HG03442 (cell line): ENCODE results near the gene OR8S1.
"Not testable (repeated sequence)": the region's sequence is repeated elsewhere in the genome, so short reads cannot be mapped to it uniquely, and the experiment has no call there.

Experiments
- ATAC-seq: cut with Tn5 transposase; IDR thresholded peaks from one replicate; pipeline ENCODE4 v1.9.1; 2021; ENCODE audit warnings: mild to moderate bottlenecking, moderate library complexity; ENCODE audit not compliant: unreplicated experiment

Gene OR8S1, protein sequence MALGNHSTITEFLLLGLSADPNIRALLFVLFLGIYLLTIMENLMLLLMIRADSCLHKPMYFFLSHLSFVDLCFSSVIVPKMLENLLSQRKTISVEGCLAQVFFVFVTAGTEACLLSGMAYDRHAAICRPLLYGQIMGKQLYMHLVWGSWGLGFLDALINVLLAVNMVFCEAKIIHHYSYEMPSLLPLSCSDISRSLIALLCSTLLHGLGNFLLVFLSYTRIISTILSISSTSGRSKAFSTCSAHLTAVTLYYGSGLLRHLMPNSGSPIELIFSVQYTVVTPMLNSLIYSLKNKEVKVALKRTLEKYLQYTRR

GRCh38 chr12:48525332-48525731, at the start of gene OR8S1:
TSS of gene OR8S1 (plus strand) at chr12:48525632. CDS start at chr12:48525632, 0 bp downstream.
- ATAC-seq: no peak

DNA sequence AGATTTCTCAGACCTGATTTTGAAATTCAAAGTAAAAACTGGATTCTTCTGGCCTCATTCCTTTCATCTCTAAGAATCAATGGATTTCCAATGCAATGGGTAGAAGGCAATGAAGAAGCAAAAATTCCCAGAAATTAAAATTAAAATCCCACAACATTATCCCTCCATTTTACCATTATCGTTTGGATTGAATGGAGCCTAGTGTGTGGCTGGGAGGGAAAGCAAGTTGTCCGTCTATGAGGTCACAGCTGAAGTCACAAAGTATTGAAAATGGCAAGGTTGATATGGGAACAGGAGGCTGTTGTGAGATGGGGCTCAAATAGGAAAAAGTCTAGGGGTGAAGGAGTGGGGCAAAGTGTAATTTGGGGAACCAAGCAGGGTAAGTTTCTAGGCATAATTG, 43.2 kb upstream of the OR8S1 start, which contains the start of gene C12orf54:
C12orf54 (plus strand) TSS at position 301 of the 400 bp plus-strand sequence. CDS start 799 bp downstream, outside the sequence.
- no peak for ATAC-seq

GRCh38 chr12:48482930-48483329, 42.5 kb upstream of the OR8S1 start:
- ATAC-seq: no peak

GRCh38 chr12:48486261-48486660, 39.2 kb upstream of the OR8S1 start:
- no peak for ATAC-seq

DNA sequence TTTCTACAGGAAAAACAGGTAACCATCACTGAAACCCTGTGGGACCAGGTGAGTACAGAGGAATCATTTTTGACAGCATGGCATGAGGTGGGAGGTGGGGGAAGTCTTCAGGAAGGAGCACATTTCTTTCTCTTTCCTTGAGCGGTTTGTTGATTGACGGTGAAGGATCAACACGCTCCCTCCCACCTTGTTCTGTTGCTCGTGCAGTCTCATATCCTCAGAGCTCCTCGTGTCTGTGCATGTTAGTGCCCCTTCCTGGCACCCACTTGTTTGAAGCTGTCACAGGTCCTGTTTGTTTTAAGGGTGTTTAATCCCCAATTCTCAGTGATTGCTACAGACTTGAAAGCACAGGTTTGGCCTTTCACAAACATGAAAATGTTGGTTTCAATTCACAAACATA, 38.8 kb upstream of the OR8S1 start:
- ATAC-seq: no peak

DNA sequence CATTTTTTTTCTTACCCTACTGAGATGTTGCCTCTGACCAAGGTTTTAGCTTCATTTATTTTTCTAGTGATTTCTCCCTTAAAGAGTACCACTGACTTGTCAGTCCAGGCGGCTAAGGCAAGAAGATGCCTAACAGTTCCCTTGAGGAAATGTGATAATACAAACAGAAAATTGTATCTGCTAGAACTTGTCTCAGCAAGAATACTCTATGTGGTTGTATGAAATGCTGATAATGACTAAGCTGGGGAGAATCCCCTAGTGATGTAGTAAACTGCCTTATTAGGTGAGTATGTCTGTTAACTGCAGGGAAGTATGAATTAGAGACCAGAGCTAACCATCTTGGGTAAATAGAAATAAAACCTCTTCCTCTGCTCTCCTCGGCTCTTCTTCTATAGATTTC, 36.4 kb upstream of the OR8S1 start:
- ATAC-seq: peak; percentile 96

DNA sequence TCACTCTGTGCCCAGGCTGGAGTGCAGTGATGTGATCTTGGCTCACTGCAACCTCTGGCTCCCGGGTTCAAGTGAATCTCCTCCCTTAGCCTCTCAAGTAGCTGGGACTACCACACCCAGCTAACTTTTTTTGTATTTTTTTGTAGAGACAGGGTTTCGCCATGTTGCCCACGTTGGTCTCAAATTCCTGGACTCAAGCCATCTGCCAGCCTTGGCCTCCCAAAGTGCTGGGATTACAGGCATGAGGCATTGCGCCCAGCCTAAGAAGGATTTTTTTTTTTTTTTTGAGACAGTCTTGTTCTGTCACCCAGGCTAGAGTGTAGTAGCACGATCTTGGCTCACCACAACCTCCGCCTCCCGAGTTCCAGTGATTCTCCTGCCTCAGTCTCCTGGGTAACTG, 36.0 kb upstream of the OR8S1 start:
- not testable (repeated sequence) for ATAC-seq

DNA sequence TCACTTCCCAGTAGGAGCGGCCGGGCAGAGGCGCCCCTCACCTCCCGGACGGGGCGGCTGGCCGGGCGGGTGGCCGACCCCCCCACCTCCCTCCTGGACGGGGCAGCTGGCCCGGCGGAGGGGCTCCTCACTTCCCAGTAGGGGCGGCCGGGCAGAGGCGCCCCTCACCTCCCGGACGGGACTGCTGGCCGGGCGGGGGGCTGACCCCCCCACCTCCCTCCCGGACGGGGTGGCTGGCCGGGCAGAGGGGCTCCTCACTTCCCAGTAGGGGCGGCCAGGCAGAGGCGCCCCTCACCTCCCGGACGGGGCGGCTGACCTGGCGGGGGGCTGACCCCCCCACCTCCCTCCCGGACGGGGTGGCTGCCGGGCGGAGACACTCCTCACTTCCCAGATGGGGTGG, 25.2 kb upstream of the OR8S1 start:
- ATAC-seq: not testable (repeated sequence)

- ATAC-seq: not testable (repeated sequence)
Observed at GRCh38 chr12:48506836-48507235, 18.6 kb upstream of the OR8S1 start.

GRCh38 chr12:48508987-48509386, 16.4 kb upstream of the OR8S1 start:
- ATAC-seq: no peak

- ATAC-seq: no peak
Observed at GRCh38 chr12:48510111-48510510, 15.3 kb upstream of the OR8S1 start.

DNA sequence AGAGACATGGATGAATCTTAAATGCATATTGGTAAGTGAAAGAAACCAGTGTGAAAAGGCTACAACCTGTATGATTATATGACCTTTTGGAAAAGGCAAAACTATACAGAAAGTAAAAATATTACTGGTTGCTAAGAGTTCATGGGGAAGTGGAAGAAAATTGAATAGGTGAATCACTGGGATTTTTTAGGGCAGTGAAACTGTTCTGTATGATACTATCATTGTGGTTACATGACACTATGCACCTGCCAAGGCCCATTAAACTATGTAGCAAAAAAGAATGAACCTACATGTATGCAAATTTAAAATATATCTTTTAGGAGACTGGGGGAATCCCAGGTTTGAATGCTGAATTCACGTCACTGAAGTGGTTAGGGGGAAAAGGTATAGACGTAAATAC, 12.6 kb upstream of the OR8S1 start:
- peak; percentile 93 for ATAC-seq

- ATAC-seq: no peak
Observed at GRCh38 chr12:48514728-48515127, 10.7 kb upstream of the OR8S1 start.

GRCh38 chr12:48520381-48520780, 5.1 kb upstream of the OR8S1 start:
- not testable (repeated sequence) for ATAC-seq

DNA sequence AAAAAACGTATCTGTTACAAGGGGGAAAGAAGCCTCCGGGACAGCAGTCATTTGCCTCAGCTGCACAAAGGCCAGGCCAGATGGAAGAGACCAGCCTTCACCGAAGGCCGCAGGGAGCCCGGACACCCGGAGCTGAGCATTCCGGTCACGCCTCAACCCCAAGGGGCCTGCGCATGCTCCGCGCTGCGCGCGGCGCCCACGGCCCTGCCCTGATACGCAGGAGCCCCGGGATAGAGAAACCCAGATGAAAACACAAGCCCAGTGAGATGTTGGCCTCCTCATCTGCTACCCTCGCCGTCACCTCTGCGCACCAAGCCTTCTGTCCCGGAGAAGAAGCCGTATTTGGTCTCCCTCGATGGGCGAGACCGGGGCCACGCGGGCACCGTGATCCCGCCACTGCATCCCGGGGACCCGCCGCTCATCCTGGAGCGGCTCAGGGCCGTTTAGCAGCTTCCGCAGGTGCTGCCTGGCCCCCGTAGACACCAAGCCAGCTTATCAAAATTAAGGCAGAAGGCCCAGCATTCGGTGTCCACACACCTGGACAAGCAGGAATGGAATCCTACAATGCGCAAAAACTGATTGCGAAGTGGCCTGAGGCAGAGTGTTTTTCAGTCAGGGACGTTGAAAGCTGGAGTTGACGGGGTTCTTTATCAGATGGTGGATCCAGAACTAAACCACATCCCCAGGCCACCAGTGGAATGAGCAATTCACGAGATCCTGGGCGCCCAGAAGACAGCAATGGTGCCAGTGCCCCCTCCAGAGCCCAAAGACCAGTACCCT, 2.6 kb downstream of the OR8S1 start:
- ATAC-seq: no peak

GRCh38 chr12:48532601-48533000, 7.2 kb downstream of the OR8S1 start:
- ATAC-seq: no peak

GRCh38 chr12:48536602-48537001, 11.2 kb downstream of the OR8S1 start:
- ATAC-seq: no peak

- ATAC-seq: no peak
Observed at GRCh38 chr12:48542300-48542928, 17.0 kb downstream of the OR8S1 start.

- ATAC-seq: no peak
Observed at GRCh38 chr12:48545833-48546469, 20.5 kb downstream of the OR8S1 start.

DNA sequence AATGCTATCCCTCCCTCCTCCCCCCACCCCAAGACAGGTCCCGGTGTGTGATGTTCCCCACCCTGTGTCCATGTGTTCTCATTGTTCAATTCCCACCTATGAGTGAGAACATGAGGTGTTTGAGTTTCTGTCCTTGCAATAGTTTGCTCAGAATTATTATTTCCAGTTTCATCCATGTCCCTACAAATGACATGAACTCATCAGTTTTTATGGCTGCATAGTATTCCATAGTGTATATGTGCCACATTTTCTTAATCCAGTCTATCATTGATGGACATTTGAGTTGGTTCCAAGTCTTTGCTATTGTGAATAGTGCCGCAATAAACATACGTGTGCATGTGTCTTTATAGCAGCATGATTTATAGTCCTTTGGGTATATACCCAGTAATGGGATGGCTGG, 21.6 kb downstream of the OR8S1 start:
- not testable (repeated sequence) for ATAC-seq

DNA sequence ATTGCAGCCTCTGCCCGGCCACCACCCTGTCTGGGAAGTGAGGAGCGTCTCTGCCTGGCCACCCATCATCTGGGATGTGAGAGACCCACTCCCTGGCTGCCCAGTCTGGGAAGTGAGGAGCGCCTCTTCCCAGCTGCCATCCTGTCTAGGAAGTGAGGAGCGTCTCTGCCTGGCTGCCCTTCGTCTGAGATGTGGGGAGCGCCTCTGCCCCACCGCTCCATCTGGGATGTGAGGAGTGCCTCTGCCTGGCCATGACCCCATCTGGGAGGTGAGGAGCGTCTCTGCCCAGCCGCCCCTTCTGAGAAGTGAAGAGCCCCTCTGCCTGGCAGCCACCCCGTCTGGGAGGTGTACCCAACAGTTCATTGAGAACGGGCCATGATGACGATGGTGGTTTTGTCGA, 26.2 kb downstream of the OR8S1 start:
- not testable (repeated sequence) for ATAC-seq
